ENCODE measurements around the gene CHSY1.

DNA sequence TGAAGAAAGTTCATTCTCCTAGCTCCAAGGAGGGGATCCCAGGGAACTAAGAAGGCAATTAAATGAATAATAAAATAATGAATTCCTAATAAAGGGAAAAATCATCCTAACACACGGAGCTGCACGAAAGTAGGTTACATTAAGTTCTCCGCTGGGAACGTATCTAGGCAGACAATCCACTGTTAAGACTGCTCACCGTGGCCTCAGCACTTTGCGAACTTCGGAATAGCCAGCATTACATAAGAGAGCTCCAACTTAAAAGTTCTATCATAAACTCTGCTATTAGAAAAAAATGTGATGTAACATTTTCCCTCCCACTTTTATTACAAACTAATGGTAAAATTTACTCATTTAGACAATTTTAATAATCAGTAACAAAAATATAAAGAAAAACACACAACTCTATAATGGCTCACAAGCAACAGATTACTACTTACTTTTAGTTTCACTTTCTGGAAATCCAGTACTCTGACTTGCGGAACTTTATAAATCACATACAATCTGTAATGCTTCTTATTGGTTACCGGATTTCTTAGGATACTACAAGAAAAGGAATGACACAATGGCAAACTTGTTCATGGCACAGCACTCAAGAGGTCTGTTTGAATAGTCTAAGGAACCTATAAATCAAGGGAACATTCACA is 34.7 kb upstream of the CHSY1 start:
- TF ChIP-seq CTCF (IDR thresholded peaks at IDR 0.05) (no peak), POLR2A (IDR thresholded peaks at IDR 0.05) (no peak), POLR2AphosphoS5 (IDR thresholded peaks at IDR 0.05) (no peak)

Measured in stomach (tissue), 4 donors.